K562 (cell line): ENCODE data around the gene MILR1. TPM values are rescaled to one million over a fixed set of nuclear protein-coding genes. Genes with fewer than 3 reads are reported as not detected.
A peak's percentile ranks its signal among the peaks of the same experiment; 100 is the strongest.

ENCODE experiments used
- ATF7 ChIP-seq: fragments of 450-650 bp; IDR thresholded peaks from 2 replicates; pipeline ENCODE4 v1.7.1; 2014; ENCODE audit warnings: mild to moderate bottlenecking, moderate library complexity
- E2F3 ChIP-seq: fragments of 250-450 bp; sonication (Bioruptor Pico); IDR thresholded peaks from 2 replicates; pipeline ENCODE4 v1.4.0; 2020; ENCODE audit warnings: mild to moderate bottlenecking
- MCM7 ChIP-seq, 2 experiments: fragments of 450-650 bp; IDR thresholded peaks; 2 replicates each; pipeline ENCODE4 v1.6.1; 2016 to 2018
- MTA1 ChIP-seq: fragments of 450-650 bp; IDR thresholded peaks from 2 replicates; pipeline ENCODE4 v1.6.1; 2017; ENCODE audit warnings: borderline replicate concordance
- MYBL2 ChIP-seq, 2 experiments: fragments of 450-650 bp in 1 of 2; sonication (generic) in 1 of 2; formaldehyde crosslinking in 1 of 2; IDR thresholded peaks; 2 replicates each; pipeline versions ENCODE4 v1.6.1 to v1.8.1; 2017 to 2022; ENCODE audit warnings: borderline replicate concordance in 1 of 2, inconsistent platforms in 1 of 2, low read depth in 1 of 2, mild to moderate bottlenecking in 1 of 2, missing genetic modification reagents in 1 of 2, moderate library complexity in 1 of 2
- NONO ChIP-seq, 2 experiments: fragments of 200-400 bp in 1 of 2; fragments of 450-650 bp in 1 of 2; formaldehyde crosslinking in 1 of 2; IDR thresholded peaks; 2 replicates each; pipeline ENCODE4 v1.6.1; 2017; ENCODE audit warnings: low read depth in 2 of 2, mild to moderate bottlenecking in 2 of 2, moderate library complexity in 2 of 2, low read length in 1 of 2
- SIN3A ChIP-seq, 2 experiments: fragments of 150-350 bp in 1 of 2; IDR thresholded peaks; 2 replicates each; pipeline ENCODE4 v1.6.1; 2011 to 2016; ENCODE audit warnings: borderline replicate concordance in 2 of 2, low read depth in 2 of 2, low read length in 2 of 2, mild to moderate bottlenecking in 2 of 2, moderate library complexity in 2 of 2; ENCODE audit not compliant: control insufficient read depth in 1 of 2
- TCF3 ChIP-seq: sonication (generic); formaldehyde crosslinking; IDR thresholded peaks from 2 replicates; pipeline ENCODE4 v1.4.0; 2020; ENCODE audit warnings: mild to moderate bottlenecking, missing genetic modification reagents
- TRIM25 ChIP-seq: fragments of 450-650 bp; IDR thresholded peaks from 2 replicates; pipeline ENCODE4 v1.7.0; 2016; ENCODE audit warnings: borderline replicate concordance
- ZBTB17 ChIP-seq: fragments of 450-650 bp; formaldehyde crosslinking; IDR thresholded peaks from 2 replicates; pipeline ENCODE4 v1.4.0; 2020; ENCODE audit warnings: mild to moderate bottlenecking
- ZC3H11A ChIP-seq: IDR thresholded peaks from 2 replicates; pipeline ENCODE4 v1.6.1; 2012; ENCODE audit warnings: low read depth, low read length, improper control_type of control experiment
- ZNF239 ChIP-seq: fragments of 250-450 bp; sonication (Bioruptor Pico); IDR thresholded peaks from 2 replicates; pipeline ENCODE4 v1.4.0; 2020; ENCODE audit warnings: mild to moderate bottlenecking
- ZNF407 ChIP-seq: fragments of 450-650 bp; IDR thresholded peaks from 2 replicates; pipeline ENCODE4 v1.6.1; 2016; ENCODE audit warnings: low read depth
- ZNF639 ChIP-seq, 2 experiments: fragments of 200-800 bp in 1 of 2; sonication (Bioruptor generic) in 1 of 2; sonication (generic) in 1 of 2; formaldehyde crosslinking in 1 of 2; IDR thresholded peaks in 1 of 2; conservative IDR thresholded peaks in 1 of 2; 2 replicates each; pipeline versions ENCODE4 v1.5.0 to v1.6.1; 2016 to 2020; ENCODE audit warnings: missing compliant biosample characterization in 1 of 2, missing genetic modification characterization in 1 of 2, missing genetic modification reagents in 1 of 2
- polyA plus RNA-seq, 8 experiments: library from polyadenylated mRNA; depleted of rRNA in 4 of 8; stranded (reverse) in 5 of 8; unstranded in 3 of 8; fragments of >200 nt; fragmentation: Nextera tagmentation in 2 of 8; fragmentation: Illumina TruSeq in 1 of 8; extraction: Ambion mirVana in 2 of 8; extraction: Trizol in 1 of 8; gene quantifications; 2 replicates each; pipeline versions ENCODE4 v1.2.1 to v1.2.3, GENCODE V29; 2011 to 2014; ENCODE audit warnings: inconsistent platforms in 1 of 8, missing spikeins in 1 of 8
- total RNA-seq, 7 experiments: library from RNA; depleted of rRNA in 6 of 7; stranded (reverse); fragments of >200 nt in 6 of 7; fragmentation: Illumina TruSeq in 2 of 7; extraction: Trizol in 2 of 7; gene quantifications; 2 replicates each; pipeline versions ENCODE4 v1.2.1 to v1.2.3, GENCODE V29; 2011 to 2021; ENCODE audit warnings: low replicate concordance in 1 of 7

The MILR1 gene
- total and polyA plus RNA-seq, 9 of the 15 experiments (the other 6 are each of a cell fraction or from before 2014, with no cell fraction given): 3.8 to 14.1 (median 7.1) TPM

GRCh38 chr17:64505340-64506200 lies 56.7 kb downstream of the MILR1 start (continued):
- TF ChIP-seq MTA1 (0 out of 2 replicates have a peak, but pooled peaks have one; percentile 35), NONO (IDR thresholded peaks at IDR 0.05; ENCODE audit: low read depth in 2 of 2, low read length in 1 of 2) (peak in 1 of 2 experiments; percentile 64; a peak in 2 of 4 replicates), ZNF639 (CRISPR knock-in tag; conservative IDR thresholded peaks at IDR 0.05 in 1 of 2, IDR thresholded peaks at IDR 0.05 in 1 of 2) (peak in 1 of 2 experiments; percentile 10; a peak in 1 of 4 replicates), ZNF239 (no peak), ZNF407 (no peak), MCM7 (IDR thresholded peaks at IDR 0.05) (no peak), E2F3 (CRISPR knock-in tag) (0 out of 2 replicates have a peak, but pooled peaks have one; percentile 28), ZC3H11A (peak; percentile 79; the same call in 1 of the 2 replicates), ATF7 (peak; percentile 35; the same call in 1 of the 2 replicates), TCF3 (CRISPR knock-in tag) (0 out of 2 replicates have a peak, but pooled peaks have one; percentile 19), MYBL2 (IDR thresholded peaks at IDR 0.05; ENCODE audit: low read depth) (no peak), MYBL2 (CRISPR knock-in tag; IDR thresholded peaks at IDR 0.05; ENCODE audit: borderline replicate concordance) (no peak), SIN3A (IDR thresholded peaks at IDR 0.05; ENCODE audit: borderline replicate concordance in 2 of 2, control insufficient read depth in 1 of 2, low read depth in 2 of 2, low read length in 2 of 2) (peak in 1 of 2 experiments; percentile 64; a peak in 1 of 4 replicates), TRIM25 (0 out of 2 replicates have a peak, but pooled peaks have one; percentile 81), ZBTB17 (peak; percentile 66; the same call in 1 of the 2 replicates)
